Measurements from ENCODE around the gene FAM131A.

DNA sequence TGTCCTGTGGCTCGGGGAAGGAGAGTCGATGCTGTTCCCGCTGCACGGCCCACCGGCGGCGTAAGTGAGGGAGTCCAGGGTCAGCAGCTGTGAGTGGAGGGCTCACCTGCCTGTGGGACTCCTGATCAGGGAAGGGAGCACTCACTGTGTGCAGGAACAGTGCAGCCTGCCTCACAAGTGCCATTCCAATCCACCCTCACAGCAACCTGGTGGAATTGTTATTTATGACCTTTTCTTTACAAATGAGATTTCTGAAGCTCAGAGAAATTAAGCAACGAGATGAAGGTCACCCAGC is 51.5 kb downstream of the FAM131A start:
- no peak for TF ChIP-seq POLR2A (IDR thresholded peaks at IDR 0.05; ENCODE audit: low read length)
- TF ChIP-seq GATA1 (IDR thresholded peaks at IDR 0.05; ENCODE audit: low read depth, low read length): no peak

All from erythroblast (primary cell).